ENCODE measurements around the gene ING4. TPM values are rescaled to one million over a fixed set of nuclear protein-coding genes. Genes with fewer than 3 reads are reported as not detected.

Gene ING4
- total RNA-seq, 1 donor from 2014 or later: 60.0 TPM

DNA sequence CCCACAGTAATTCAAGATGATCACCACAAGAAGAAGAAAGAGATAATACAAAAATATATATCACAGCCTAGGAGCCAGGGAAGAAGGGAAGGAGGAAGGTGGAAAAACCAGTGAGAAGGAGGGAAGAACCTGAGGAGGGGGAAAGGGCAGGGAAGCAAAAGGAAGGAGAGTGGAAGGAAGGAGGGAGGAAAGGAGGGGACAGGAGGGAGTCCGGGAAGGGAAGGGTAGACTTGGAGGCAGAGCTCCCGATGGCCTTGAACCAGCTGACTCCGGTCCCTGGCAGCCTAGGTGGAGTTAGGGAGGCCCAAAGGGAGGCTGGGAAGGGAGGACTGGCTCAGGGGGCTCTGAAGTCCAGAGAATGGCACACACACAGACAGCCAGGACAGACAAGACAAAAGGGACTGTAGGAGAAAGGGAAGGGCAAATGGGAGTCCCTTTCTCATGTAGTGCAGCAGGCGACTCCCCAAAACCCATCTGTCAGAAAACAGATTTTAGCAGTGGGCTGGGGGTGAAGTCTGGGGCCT, 31.0 kb upstream of the ING4 start:
- TF ChIP-seq, protein P1, sequence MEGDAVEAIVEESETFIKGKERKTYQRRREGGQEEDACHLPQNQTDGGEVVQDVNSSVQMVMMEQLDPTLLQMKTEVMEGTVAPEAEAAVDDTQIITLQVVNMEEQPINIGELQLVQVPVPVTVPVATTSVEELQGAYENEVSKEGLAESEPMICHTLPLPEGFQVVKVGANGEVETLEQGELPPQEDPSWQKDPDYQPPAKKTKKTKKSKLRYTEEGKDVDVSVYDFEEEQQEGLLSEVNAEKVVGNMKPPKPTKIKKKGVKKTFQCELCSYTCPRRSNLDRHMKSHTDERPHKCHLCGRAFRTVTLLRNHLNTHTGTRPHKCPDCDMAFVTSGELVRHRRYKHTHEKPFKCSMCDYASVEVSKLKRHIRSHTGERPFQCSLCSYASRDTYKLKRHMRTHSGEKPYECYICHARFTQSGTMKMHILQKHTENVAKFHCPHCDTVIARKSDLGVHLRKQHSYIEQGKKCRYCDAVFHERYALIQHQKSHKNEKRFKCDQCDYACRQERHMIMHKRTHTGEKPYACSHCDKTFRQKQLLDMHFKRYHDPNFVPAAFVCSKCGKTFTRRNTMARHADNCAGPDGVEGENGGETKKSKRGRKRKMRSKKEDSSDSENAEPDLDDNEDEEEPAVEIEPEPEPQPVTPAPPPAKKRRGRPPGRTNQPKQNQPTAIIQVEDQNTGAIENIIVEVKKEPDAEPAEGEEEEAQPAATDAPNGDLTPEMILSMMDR (conservative IDR thresholded peaks at IDR 0.05; ENCODE audit: low read depth, low read length): no peak
- no peak for DNase-seq (ENCODE audit: low read depth)
- H3K4me3 ChIP-seq (ENCODE audit: low read depth, low read length): no peak overlapping the region

DNA sequence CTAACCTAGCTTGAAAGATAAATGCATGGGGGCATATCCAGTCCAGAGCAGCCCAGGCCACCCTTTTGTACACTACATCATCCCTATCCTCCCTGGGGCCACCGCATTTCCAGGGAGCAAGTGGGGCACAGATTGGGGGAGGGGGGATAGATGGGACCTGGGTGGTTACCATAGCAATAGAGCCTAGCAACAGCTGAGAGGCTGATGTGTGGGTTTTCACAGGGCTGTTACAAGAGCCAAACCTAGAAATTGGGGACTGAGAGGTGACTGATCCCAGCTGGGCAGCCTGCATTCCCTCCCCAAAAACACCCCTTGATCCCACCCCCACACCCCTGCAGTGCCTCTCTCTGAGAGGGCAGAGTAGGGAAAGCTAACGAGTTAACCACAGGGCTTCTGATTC, 30.0 kb upstream of the ING4 start:
- DNase-seq (ENCODE audit: low read depth): no peak
- H3K4me3 ChIP-seq (ENCODE audit: low read depth, low read length): no peak overlapping the region
- TF ChIP-seq, protein P1 (conservative IDR thresholded peaks at IDR 0.05; ENCODE audit: low read depth, low read length): no peak

DNA sequence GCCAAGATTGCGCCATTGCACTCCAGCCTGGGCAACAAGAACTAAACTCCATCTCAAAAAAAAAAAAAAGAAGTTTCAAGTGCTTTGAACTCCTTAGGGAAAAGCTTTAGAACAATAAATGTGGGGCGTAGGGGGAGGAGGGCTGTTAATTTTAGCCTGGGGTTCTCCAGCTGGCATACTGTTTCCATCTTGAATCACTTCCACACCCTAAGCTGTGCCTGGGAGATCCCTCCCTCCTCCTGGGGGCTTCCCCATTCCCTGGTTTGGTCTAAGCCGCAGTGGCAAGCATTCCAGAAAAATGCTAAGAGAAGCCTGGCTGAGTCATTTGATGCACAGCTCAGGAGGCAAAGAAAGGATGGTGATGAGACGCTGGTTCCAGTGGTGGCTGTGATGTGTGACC, 28.6 kb upstream of the ING4 start:
- DNase-seq (ENCODE audit: low read depth): no peak
- no peak overlapping the region for H3K4me3 ChIP-seq (ENCODE audit: low read depth, low read length)
- TF ChIP-seq, protein P1 (conservative IDR thresholded peaks at IDR 0.05; ENCODE audit: low read depth, low read length): no peak

GRCh38 chr12:6688999-6689882, 26.3 kb upstream of the ING4 start, which contains the start of gene ZNF384:
Gene ZNF384, minus strand, starts transcription at chr12:6689375. Its CDS starts 9,855 bp downstream, at chr12:6679520.
- TF ChIP-seq, protein P1 (conservative IDR thresholded peaks at IDR 0.05; ENCODE audit: low read depth, low read length): no peak
- H3K4me3 ChIP-seq (ENCODE audit: low read depth, low read length): peak within 1 kb of the TSS; percentile 97
- DNase-seq (ENCODE audit: low read depth): peak; percentile 95

DNA sequence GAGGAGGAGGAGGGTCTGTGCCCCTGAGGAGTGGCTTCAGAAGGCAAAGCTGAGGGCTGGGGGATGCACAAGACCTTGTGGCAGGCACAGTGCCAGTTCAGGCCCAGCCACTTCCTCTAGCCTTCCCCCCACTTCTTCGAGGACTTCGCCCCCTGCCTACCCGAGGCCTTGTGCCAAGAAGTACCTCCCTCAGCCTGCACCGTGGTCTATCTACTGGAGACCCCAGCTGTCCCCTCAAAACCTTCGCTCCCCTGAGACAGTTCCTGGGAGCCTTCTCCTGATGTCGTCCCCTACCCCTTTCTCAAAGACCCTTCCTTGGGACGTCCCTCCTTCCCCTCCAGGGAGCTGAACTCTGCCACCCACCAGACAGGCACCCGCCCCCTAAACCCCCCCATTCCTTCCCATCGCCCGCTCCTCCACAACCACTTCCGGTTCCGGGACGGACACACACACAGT, 25.7 kb upstream of the ING4 start:
- H3K4me3 ChIP-seq (ENCODE audit: low read depth, low read length): peak overlapping the region; percentile 97
- TF ChIP-seq, protein P1 (conservative IDR thresholded peaks at IDR 0.05; ENCODE audit: low read depth, low read length): no peak
- no peak for DNase-seq (ENCODE audit: low read depth)

GRCh38 chr12:6685814-6686213, 22.9 kb upstream of the ING4 start:
- H3K4me3 ChIP-seq (ENCODE audit: low read depth, low read length): no peak overlapping the region
- TF ChIP-seq, protein P1 (conservative IDR thresholded peaks at IDR 0.05; ENCODE audit: low read depth, low read length): no peak
- no peak for DNase-seq (ENCODE audit: low read depth)
